ENCODE measurements around the gene CCL17. TPM values are rescaled to one million over a fixed set of nuclear protein-coding genes. Genes with fewer than 3 reads are reported as not detected.

CCL17 gene
- total RNA-seq, 1 experiment from 2014 or later = not detected

DNA sequence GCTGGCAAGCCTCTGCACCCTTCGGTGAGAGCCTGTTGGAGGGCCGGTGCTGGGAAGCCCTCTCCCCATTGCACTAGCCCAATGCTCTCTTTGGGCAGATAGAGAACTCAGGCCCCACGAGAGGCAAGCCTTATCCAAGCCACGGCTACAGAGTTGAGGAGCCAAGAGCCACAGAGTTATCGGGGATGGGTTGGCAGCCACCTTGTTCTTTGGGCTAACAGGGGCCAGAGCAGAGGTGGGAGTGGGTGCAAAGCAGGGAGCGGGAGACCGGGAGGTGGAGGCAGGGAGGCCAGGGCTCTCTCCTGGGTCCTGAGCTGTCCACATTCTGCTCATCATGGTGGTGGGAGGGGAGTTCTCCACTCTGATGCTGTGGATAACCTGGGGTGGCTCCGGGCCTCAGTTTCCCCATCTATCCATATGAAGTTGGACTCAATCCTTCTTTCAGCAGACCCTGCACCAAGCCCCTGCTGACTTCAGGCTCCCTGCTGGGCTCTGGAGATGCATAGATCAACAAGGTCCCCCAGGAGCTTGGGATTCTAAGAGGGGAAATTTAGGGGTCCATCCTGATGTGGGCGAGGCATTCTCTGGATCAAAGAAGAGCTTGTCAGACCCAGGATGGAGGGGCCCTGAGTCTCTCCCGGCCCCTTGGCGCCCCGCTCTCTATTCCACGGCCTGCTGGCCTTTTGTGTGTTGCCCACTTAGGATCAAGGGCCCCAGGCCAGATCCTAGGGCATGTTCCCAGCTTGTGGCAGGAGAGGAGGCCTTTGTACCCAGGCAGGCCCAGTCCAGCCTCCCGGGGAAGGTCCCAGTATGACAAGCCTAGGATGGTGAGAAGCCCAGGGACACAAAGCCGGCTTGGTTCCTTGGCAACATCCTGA lies 32.8 kb upstream of the CCL17 start:
- ChIA-PET POLR2A (interaction anchor here (0.7 kb wide), 1 partner anchor 38 kb away, joined by 3 read pairs; no protein-coding TSS in a partner anchor), CTCF (no interaction called here)
- Histone ChIP-seq H3K9me3 (ENCODE audit: control insufficient read depth, insufficient read depth, low read depth, low read length) (no peaks in the 10 kb centered on the region), H3K4me1 (ENCODE audit: control insufficient read depth, insufficient read depth, low read length) (peaks cover 23% of the 10 kb centered on the region), H3K4me3 (ENCODE audit: low read depth in 2 of 2, low read length in 2 of 2) (peak overlapping the region; percentile 41 to 59), H3K36me3 (ENCODE audit: control insufficient read depth, insufficient read depth, low read length) (no peaks in the 10 kb centered on the region), H3K27ac (ENCODE audit: low read length) (no peak overlapping the region), H3K27me3 (ENCODE audit: control insufficient read depth, insufficient read depth, low read length) (no peaks in the 10 kb centered on the region)
- DNase-seq (ENCODE audit: low read depth, low spot score) = no peak
- ATAC-seq = no peak; the same call in 1 of the 2 replicates
- intact Hi-C loops (cut with micrococcal nuclease; ENCODE audit: unreplicated experiment) (loop anchor here (5.0 kb wide), 2 partner anchors 54 to 69 kb away; no protein-coding TSS in a partner anchor), in situ Hi-C loops (cut with HindIII; ENCODE audit: low pct_unique_long_range_greater_than_20kb, low sequenced_read_pairs) (no loop called here)
- TF ChIP-seq REST (IDR thresholded peaks at IDR 0.05; ENCODE audit: insufficient read depth in 1 of 2, low read depth in 2 of 2, low read length in 1 of 2) (no peak), POLR2AphosphoS5 (IDR thresholded peaks at IDR 0.05; ENCODE audit: low read depth, low read length) (no peak), TCF7L2 (IDR thresholded peaks at IDR 0.05; ENCODE audit: low read depth, low read length) (no peak), CTCF (IDR thresholded peaks at IDR 0.05) (no peak), SIN3A (IDR thresholded peaks at IDR 0.05; ENCODE audit: borderline replicate concordance, insufficient read depth, low read depth, low read length) (no peak)
- BruUV-seq (replicated peaks) = no TSS peak

DNA sequence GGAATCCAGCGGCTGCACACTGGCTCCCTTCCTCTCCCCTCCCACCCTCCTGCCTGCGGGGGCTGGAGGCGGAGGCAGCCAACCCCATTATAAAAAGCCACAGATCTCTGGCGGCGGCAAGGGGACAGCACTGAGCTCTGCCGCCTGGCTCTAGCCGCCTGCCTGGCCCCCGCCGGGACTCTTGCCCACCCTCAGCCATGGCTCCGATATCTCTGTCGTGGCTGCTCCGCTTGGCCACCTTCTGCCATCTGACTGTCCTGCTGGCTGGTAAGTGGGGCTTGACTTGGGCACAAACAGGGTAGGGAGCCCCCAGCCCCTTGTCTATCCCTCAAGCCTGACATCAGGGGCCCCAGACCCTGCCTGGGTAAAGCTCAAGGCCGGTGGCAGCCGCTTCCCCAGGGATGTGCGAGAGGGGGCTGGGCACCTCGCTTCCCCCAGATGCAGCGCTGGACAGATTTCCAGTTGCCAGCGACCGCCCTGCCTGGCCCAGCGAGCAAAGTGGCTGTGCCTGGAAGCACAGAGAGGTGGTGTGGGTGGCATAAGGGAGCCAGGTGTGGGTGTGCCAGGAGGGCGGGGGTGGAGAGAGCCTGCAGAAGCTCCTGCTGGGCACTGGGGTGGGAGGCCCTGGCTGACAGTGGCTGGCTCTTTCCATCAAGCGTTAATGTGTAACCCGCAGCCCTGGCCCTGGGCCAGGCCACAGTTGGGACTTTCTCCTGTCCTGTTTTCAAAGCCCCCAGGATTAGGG lies 32.0 kb upstream of the CCL17 start, which contains the start of gene CX3CL1:
TSS of gene CX3CL1 (plus strand) at position 119 of the 745 bp plus-strand sequence. CDS start at position 198, 79 bp downstream.
- Histone ChIP-seq H3K27me3 (ENCODE audit: control insufficient read depth, insufficient read depth, low read length) (no peaks in the 10 kb centered on the region), H3K9me3 (ENCODE audit: control insufficient read depth, insufficient read depth, low read depth, low read length) (no peaks in the 10 kb centered on the region), H3K4me1 (ENCODE audit: control insufficient read depth, insufficient read depth, low read length) (peaks cover 31% of the 10 kb centered on the region), H3K4me3 (ENCODE audit: low read depth in 2 of 2, low read length in 2 of 2) (peak within 1 kb of the TSS; percentile 41 to 59), H3K36me3 (ENCODE audit: control insufficient read depth, insufficient read depth, low read length) (no peaks in the 10 kb centered on the region), H3K27ac (ENCODE audit: low read length) (peak within 1 kb of the TSS; percentile 69)
- CTCF ChIA-PET = interaction anchor here (0.6 kb wide), 1 partner anchor 40 kb away, joined by 3 read pairs; no protein-coding TSS in a partner anchor
- no TSS peak for BruUV-seq (replicated peaks)
- intact Hi-C loops (cut with micrococcal nuclease; ENCODE audit: unreplicated experiment) (loop anchor here (5.0 kb wide), 2 partner anchors 55 to 70 kb away; no protein-coding TSS in a partner anchor), in situ Hi-C loops (cut with HindIII; ENCODE audit: low pct_unique_long_range_greater_than_20kb, low sequenced_read_pairs) (no loop called here)
- TF ChIP-seq REST (IDR thresholded peaks at IDR 0.05; ENCODE audit: insufficient read depth in 1 of 2, low read depth in 2 of 2, low read length in 1 of 2) = no peak
- no peak for TF ChIP-seq POLR2AphosphoS5 (IDR thresholded peaks at IDR 0.05; ENCODE audit: low read depth, low read length)
- no peak for DNase-seq (ENCODE audit: low read depth, low spot score)
- POLR2A ChIA-PET = interaction anchor here (0.7 kb wide), 1 partner anchor 37 kb away, joined by 3 read pairs; no protein-coding TSS in a partner anchor
- peak; percentile 68 for ATAC-seq

Measured in Panc1 (cell line).